Inferior parietal cortex (tissue), 1 donor: ENCODE data around the gene B3GNT8.
A peak's percentile ranks its signal among the peaks of the same experiment; 100 is the strongest.
"Not testable (repeated sequence)": the region's sequence is repeated elsewhere in the genome, so short reads cannot be mapped to it uniquely, and the experiment has no call there.

Source experiments
- DNase-seq: peaks from one replicate; pipeline ENCODE4 v3.0.0-alpha.2; 2016; ENCODE audit errors: extremely low spot score

B3GNT8 gene, protein sequence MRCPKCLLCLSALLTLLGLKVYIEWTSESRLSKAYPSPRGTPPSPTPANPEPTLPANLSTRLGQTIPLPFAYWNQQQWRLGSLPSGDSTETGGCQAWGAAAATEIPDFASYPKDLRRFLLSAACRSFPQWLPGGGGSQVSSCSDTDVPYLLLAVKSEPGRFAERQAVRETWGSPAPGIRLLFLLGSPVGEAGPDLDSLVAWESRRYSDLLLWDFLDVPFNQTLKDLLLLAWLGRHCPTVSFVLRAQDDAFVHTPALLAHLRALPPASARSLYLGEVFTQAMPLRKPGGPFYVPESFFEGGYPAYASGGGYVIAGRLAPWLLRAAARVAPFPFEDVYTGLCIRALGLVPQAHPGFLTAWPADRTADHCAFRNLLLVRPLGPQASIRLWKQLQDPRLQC

DNA sequence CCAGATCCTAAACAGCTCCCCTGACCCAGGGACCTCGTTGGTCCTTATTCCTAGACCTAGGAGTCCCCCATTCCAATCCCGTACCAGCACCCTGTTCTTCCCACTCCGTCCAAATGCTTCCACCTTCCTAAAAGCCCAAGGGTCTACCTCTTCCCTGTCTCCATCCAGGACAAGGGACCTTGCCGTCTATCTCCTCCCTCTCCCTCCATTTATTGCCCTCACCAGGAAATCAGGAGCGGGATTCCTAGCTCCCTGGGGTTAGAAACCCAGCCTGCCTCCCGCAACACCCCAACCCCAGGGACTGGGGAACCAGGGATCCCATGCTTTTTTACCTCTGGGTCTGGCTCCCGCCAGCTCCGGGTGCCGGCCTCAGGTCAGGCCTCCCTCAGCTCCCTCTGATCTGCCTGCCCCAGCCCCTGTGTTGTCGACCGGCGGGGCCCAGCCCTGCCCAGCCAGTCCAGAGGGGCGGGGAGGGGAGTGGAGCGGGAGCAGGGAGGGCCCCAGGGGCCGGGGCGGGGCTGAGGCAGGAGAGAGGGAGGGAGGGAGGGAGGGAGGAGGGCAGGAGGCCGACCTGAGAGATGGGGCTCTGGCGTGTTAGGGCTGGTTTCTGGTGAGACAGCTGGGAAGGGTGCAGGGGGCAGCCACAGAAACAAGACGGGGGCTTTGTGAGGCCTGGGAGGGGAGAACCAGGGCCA, at the start of gene B3GNT8:
TSS of gene B3GNT8 (minus strand) at position 423 of the 695 bp plus-strand sequence. CDS start 596 bp downstream, outside the sequence.
- no peak for DNase-seq

DNA sequence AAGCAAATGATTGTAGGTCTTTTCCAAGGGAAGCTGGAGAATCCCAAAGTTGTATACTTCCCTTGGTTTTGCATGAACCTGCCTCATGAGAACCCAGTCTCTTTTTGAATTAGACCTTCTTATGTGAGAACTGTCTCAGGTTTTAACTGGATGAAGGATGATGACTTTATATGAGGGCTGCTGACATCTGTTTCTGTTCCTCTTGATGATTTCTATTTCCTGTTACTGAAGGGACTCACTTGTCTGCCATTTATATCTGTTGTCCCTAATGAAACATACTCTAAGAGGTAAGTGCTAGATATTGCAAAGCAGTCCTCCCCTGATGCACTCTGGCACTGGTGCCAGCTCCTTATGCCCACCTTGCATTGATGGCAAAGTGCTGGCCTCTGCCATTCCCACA, 49.4 kb upstream of the B3GNT8 start:
- no peak for DNase-seq

DNA sequence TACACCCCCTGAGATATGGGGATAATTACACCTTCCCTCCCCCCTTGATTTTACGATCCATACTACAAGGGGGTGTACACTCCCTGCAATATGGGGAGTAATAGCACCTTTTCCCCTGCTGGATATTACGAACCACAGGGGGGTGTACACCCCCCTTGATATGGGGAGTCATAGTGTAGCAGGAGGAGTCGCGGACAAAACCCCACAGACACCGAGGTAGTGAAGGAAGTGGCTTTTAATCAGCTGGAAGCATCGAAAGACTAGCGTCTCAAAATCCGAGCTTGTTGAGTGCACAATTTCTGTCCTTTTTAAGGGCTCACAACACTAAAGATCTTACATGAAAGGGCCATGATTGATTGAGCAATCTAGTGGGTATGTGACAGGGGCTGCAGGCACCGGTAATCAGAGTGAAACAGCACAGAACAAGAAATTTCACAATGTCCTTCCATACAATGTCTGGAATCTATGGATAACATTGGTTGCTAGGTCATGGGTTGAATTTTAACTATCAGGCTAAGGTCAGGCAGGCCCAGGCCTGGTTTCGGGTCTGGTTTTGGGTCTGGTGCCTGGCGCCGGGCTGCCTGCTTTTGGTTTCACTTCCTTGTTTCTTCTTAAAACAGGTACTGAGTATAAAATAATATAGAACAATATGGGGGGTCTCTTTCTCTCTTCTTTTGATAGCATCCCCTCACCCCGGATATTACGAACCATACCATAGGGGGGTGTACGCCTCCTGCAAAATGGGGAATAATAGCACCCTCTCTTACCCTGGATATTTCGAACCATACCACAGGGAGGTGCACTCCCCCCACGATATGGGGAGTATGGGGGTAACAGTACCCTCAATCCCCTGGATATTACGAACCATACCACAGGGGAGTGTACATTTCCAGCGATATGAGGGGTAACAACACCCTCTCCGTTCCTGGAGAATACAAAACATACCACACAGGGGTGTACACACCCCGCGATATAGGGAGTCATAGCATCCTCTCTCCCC, 36.4 kb upstream of the B3GNT8 start:
- not testable (repeated sequence) for DNase-seq

DNA sequence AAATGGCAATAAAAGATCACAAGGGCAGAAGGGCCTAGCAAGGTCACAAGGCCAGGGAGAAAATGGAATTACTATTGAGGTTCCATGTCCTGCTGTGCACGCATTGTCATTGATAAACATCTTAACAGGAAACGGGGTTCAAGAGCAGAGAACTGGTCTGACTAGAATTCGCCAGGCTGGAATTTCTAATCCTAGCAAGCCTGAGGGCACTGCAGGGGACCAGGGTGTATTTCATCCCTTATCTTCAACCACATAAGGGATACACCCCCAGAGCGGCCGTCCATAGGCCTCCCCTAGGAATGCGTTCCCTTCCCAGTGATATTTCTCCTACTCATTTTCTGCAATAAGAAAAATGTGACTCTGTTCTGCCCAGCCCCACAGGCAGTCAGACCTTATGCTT, 35.3 kb upstream of the B3GNT8 start:
- no peak for DNase-seq

DNA sequence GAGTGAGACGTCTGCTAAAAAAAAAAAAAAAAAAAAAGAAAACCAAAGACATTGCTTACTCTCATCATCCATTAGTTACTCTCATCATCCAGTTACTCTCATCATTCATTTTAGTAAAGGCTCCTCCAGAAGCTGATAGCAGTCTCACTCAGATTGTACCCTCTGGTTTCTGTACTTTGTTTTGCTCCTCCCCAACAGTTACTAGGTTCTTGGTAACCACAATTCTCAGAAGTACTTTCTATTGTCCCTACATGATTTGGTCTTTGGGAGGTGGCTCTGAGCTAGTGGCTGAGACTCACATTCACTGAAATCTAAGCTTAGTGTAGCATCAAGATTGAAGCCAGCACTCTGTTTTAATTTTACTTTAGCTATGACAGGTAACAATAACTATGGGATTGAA, 30.1 kb upstream of the B3GNT8 start:
- DNase-seq: no peak

DNA sequence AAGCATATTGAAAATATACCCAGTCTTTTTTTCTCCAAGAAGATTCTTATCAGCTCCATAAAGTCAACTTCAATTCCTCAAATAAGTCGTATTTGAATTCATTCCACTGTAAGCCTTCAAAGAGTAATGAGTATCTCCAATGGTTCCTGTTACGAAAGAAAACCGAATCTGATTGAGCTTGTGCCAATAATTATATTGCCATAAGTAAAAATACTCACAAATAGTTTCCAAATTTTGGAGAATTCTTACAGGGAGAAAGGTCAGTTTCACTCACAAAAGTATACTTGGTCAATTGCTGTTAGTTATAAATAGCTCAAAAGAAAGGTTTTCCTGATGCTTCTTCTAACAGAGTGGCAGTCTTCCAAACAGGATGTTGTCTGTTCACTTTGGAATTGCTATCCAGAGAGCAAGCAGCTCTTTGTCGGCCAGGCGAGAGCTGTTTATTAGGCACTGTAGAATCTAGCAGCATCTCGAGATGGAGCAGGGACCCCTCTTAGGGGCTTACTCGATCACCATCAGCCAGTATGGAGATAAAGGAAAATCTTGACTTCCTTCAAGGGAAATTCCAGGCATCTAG, 29.3 kb upstream of the B3GNT8 start:
- no peak for DNase-seq

DNA sequence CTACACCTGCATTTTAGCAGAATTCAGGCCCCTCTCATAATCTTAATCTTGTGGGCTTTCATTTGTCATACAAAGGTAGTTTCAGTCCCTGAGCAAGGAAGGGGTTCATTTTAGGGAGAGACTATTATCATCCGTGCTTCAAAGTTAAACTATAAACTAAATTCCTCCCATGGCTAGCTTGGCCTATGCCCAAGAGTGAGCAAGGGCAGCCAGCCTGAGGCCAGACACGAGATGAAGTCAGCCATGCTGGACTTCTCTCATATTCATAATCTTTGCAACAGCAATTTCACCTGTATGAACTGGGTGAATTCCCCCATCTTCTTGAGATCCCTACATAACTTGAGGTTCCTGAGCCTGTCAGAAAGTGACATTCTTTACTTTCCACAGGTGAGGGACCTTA, 28.8 kb upstream of the B3GNT8 start:
- no peak for DNase-seq

DNA sequence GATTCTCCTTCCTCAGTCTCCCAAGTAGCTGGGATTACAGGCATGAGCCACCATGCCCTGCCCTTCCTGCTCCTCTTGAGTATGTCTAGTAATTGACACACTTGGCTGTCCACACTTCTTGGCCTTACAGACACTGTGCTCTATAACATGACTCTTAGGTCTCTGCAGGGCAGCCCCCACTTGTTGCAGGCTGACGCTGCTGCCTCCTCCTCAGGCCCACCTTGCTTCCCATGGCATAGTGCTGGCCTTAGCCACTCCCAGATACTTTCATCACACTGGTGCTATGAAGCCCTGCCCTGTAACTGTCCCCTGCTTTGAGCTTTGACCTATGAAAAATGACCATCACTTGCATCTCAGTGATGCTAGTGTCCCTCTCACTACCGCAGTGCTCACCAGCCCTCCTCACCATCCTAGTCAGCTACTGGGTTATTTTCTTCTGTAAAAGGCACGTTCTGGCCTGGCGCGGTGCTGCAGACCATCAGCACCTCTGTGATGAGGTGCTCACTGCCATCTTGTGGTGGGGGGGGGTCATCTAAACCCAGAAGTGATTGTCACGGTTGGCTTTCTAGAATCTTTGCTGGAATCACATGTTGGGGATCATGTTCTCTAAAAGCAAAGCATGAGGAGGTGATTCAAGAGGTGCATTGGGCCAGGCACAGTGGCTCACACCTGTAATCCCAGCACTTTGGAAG, 25.6 kb upstream of the B3GNT8 start:
- DNase-seq: no peak

DNA sequence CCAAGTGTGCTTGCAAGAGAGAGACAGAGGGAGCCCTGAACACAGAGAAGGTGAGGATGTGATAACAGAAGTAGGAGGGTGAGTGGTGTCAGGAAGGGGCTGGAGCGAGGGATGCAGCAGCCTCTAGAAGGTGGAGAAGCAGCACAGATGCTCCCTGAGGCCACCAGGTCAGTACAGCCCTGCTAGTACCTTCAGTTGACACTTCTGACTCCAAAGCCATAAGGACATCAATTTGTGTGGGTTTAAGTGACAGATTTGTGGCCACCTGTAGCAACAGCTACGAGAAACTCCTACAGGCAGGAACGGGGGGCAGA, 22.6 kb upstream of the B3GNT8 start:
- DNase-seq: no peak

DNA sequence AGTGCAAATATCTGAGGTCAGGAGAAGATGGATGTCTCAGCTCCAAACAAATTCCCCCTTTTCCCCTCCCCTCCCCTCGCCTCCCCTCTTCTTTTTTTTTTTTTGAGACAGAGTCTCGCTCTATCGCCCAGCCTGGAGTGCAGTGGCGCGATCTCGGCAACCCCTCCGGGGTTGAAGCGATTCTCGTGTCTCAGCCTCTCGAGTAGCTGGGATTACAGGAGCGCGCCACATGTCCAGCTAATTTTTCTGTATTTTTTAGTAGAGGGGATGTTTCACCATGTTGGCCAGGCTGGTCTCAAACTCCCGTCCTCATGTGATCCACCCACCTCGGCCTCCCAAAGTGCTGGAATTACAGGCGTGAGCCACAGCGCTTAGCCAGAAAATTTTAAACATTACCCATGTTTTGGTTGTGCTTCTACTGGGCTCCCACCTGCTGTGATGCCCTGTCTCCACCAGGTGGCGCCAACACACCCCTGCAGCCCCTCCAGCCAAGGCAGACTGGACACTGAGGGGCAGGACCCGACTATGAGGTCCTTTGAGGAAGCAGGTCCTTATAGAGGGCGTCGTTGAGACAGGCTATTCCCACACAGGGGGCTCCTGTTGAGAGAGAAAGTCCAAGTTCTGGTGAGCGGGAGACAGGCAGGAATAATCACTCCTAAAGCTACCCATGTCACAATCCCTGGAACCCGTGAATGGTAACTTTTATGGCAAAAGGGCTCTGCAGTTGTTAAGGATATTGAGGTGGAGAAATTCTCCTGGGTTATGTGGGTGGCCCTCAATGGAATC, 22.1 kb upstream of the B3GNT8 start:
- peak; percentile 58 for DNase-seq

DNA sequence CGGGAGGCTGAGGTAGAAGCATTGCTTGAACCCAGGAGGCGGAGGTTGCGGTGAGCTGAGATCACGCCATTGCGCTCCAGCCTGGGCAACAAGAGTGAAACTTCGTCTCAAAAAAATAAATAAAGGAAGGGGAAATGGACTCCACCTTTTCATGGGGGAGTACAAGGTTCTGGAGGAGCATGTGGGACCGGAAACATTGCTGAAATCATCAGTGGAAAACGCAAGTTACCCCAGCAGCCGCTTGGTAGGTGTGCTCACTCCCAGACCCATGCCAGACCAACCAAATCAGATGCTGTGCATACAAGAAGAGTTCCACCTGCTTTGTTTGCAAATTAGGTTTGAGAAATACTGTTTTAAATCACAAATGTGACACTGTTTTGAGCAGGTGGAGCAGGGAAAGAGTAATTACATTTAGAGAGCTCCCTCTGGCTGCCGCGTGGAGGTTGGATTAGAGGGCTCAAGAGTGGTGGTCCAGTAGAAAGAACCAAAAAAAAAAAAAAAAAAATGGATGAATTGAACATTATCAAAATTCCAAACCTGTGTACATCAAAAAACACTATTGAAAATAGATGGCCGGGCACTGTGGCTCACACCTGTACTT, 20.7 kb upstream of the B3GNT8 start:
- no peak for DNase-seq

DNA sequence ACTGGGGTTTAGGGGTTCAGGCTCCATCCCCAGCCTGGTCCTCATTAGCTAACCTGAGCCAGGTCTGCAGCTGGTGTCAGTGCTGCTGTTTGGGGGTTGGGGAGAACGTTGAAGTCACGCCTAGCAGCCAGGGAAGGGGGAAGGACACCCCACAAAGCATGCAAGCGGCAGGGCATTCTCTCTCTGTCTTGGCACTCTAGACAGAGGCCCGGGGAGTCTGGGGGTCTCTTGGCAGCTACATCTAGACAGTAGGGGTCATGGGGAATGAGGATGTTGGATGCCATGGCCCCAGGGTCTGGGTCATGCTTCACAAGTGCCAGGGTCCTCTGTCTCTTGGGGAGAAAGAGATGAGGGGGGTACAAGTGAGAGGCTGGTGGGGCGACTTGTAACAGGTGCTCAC, 18.4 kb upstream of the B3GNT8 start:
- DNase-seq: no peak

DNA sequence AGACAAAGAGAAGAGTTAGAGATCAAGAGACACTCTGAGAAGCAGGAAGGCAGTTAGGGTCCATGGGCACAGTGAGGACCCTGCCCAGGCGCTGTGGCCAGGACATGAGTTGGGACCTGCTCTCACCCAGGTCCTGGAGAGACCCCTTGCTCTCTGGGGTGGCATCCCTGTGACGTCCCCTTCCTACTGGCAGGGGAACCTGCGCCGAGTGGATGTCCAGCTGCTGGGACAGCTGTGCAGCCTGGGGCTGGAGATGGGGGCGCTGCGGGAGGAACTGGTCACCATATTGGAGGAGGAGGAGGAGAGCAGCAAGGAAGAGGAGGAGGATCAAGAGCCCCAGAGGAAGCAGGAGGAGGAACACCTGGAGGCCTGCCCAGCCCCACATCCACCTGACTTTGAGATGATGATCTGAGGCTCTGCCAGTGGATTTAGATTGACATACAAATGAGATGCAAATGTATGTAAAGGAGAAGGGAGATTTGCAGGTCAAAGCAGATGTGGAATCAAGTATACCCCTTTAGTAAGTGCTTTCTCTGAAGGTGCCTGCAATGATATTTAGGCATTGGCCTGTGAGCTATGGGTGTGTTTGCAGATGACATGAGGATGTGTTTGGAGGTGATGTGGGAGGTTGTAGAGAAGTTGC, 16.8 kb upstream of the B3GNT8 start:
- no peak for DNase-seq

DNA sequence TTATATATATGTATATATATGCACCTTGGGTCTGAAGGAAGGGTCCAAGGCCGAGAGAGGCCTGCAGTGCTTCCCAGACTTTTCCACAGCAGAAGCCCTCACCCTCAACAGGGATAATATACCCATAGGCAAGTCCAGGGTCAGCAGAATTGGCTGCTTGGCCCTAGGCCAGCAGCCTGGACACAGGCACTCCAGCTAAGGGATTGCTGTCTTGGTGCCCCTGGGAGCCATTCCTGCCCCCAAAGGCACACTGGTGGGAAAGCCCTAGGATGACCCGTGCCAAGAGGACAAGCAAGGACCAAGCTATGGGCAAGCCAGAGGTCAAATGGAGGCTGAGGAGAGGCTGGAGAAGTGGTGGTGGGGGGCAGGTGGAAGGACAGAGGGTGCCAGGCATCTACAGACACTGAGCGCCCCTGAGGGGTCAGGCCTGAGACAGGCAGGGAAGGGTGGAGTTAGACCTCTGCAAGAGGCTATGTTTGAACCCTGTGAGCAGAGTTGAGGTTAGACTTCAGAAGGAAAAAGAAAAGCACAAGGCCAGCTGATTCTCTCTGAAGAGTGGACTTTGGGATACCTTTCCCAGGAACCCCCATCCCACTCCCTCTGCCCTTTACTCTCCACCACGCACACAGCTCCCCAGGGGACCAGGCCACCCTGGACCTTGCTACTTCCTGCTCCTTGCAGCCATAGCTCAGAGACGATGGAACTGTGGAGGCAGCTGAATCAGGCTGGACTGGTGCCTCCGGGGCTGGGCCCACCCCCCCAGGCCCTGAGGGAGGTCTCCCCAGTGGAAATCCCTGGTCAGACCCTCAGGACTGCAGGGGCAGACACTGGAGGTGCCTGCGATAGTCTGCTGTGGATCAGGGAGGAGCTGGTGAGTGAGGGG, 15.5 kb upstream of the B3GNT8 start, which contains the start of gene ERICH4:
TSS of gene ERICH4 (plus strand) at position 684 of the 883 bp plus-strand sequence. CDS start at position 698, 14 bp downstream.
- DNase-seq: no peak

DNA sequence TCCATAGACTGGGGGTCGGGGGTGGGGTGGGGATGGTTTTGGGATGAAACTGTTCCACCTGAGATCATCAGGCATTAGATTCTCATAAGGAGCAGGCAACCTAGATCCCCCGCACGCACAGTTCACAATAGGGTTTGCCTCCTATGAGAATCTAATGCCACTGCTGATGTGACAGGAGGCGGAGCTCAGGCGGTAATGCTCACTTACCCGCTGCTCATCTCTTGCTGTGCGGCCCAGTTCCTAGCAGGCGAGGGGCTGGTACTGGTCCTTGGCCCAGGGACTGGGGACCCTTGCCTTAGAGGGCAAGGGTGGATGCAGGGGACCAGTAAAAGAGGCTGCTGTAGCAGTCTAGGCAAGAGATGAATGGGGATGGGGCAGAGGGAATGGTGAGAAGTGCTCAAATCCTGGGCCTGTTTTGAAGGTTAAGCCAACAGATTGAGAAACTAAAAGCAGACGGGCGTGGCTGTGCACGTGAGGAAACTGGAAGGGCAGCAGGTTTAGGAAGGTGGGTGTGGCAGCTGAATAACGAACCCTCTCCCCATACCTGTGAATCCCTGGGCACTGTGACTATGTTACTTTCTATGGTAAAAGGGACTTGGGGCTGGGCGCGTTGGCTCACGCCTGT, 14.3 kb upstream of the B3GNT8 start:
- no peak for DNase-seq

DNA sequence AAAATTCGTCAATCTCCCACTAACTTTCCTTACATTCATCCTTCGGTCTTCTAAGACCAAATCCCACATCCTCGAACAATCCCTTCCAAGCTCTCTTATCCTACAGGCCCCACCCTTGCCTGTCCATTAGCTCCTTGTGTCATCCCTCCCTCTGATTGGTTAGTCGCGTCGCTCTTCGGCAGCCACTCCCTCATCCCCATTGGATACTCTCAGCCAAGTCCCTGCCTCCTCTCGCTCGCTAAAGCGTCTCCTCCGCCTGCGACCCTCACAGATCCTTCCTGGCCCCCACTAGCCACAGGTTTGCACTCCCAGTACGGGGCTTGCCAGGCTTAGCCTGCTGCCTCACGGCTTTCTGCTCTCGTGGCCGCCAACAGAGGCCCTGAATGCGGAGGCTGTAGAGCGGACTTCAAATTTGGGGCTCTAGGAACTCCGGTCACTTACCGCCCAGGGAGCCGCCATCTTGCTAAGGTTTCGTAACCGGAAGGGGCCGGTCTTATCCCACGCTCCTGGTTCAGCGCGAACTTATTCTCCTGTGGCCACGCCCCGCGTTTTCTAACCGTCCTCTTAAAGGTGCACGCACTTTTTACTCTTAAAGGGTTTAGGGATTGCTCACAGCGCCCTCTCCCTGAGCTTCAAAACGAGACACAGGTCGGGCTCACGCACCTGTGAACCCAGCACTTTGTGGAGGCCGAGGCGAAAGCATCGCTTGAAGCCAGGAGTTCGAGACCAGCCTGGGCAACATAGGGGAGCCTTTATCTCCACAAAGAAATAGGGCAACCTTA, 12.5 kb upstream of the B3GNT8 start, which contains the start of gene DMAC2:
TSS of gene DMAC2 (minus strand) at position 472 of the 782 bp plus-strand sequence. CDS start at position 459, 13 bp downstream.
- peak; percentile 98 for DNase-seq
